NCI-H1417 (cell line): ENCODE data around the gene WNT5B.
"Not testable (repeated sequence)": the region's sequence is repeated elsewhere in the genome, so short reads cannot be mapped to it uniquely, and the experiment has no call there.

Experiments used
- DNase-seq, 3 experiments: peaks; one replicate each; lab custom pipeline; 2025; lab: John Stamatoyannopoulos, UW

The WNT5B gene

GRCh38 chr12:1691123-1692007 is 62.3 kb downstream of the WNT5B start:
- DNase-seq: peak; percentile 8 to 92 (median 89)

GRCh38 chr12:1692226-1692625 is 63.2 kb downstream of the WNT5B start:
- no peak for DNase-seq

- no peak for DNase-seq
These were observed 64.0 kb downstream of the WNT5B start for GRCh38 chr12:1692895-1693610.

- not testable (repeated sequence) for DNase-seq
These were observed 66.1 kb downstream of the WNT5B start for GRCh38 chr12:1695097-1695496.

GRCh38 chr12:1695886-1696670 is 67.0 kb downstream of the WNT5B start:
- no peak for DNase-seq

GRCh38 chr12:1696800-1697199 is 67.8 kb downstream of the WNT5B start:
- DNase-seq: no peak
